Measurements from ENCODE around the gene SPEM2. TPM values are rescaled to one million over a fixed set of nuclear protein-coding genes. Genes with fewer than 3 reads are reported as not detected.

The SPEM2 gene
- total RNA-seq, 1 experiment from 2014 or later: not detected

DNA sequence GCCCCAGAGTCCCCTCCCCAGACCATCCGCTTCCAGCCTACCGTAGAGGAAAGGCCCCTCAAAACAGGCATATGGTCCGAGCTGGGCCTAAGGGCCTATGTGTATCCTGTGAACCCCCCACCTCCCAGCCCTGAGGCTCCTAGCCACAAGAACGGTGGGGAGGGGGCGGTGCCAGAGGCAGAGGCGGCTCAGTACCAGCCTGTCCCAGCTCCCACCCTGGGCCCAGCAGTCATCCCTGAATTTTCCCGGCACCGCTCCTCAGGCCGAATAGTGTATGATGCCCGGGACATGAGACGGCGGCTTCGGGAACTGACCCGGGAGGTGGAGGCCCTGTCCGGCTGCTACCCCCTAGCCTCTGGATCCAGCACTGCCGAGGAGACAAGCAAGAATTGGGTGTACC lies 4.2 kb upstream of the SPEM2 start:
- Histone ChIP-seq H4K91ac (ENCODE audit: insufficient read length, low read depth, low read length) (no peak overlapping the region), H2BK120ac (ENCODE audit: low read depth, low read length, poor library complexity, severe bottlenecking) (no peak overlapping the region), H4K5ac (ENCODE audit: insufficient read length, low read depth, low read length) (no peak overlapping the region), H3K23ac (ENCODE audit: insufficient read length, low read depth, low read length) (no peak overlapping the region), H3K23me2 (ENCODE audit: insufficient read length, low read depth, low read length, poor library complexity, severe bottlenecking) (no peaks in the 10 kb centered on the region), H2AK5ac (ENCODE audit: insufficient read length, low read length) (no peak overlapping the region), H3K9me3 (ENCODE audit: control insufficient read depth, low read depth, low read length) (no peaks in the 10 kb centered on the region), H3K14ac (ENCODE audit: insufficient read depth, low read length) (no peak overlapping the region), H4K20me1 (ENCODE audit: control insufficient read depth, insufficient read depth, insufficient read length) (no peaks in the 10 kb centered on the region), H4K8ac (replicated peaks; ENCODE audit: insufficient read length, low read depth, low read length) (no peak overlapping the region), H2BK5ac (ENCODE audit: insufficient read length, low read length) (no peak overlapping the region), H3K27me3 (ENCODE audit: insufficient read depth, low read length) (no peaks in the 10 kb centered on the region), H2AFZ (ENCODE audit: low read length) (no peak overlapping the region), H3K4me1 (ENCODE audit: insufficient read depth, low read length) (no peaks in the 10 kb centered on the region), H3T11ph (ENCODE audit: low read length) (no peak overlapping the region), H2BK12ac (ENCODE audit: insufficient read length, low read depth, low read length) (no peak overlapping the region), H3K79me2 (ENCODE audit: insufficient read depth, low read length) (no peaks in the 10 kb centered on the region), H2BK15ac (ENCODE audit: low read depth, low read length) (no peak overlapping the region), H3K27ac (ENCODE audit: insufficient read length, low read depth, low read length) (no peak overlapping the region), H3K56ac (ENCODE audit: insufficient read length, low read depth, low read length) (no peak overlapping the region), H2BK20ac (ENCODE audit: low read depth, low read length, poor library complexity, severe bottlenecking) (no peak overlapping the region), H3K9ac (ENCODE audit: extremely low read depth, insufficient read length, low read length) (no peak overlapping the region), H3K18ac (ENCODE audit: insufficient read length, low read depth, low read length) (no peak overlapping the region), H3K4me2 (ENCODE audit: insufficient read depth, insufficient read length, low read length) (no peak overlapping the region), H3K4ac (ENCODE audit: low read depth, low read length) (no peak overlapping the region), H3K79me1 (ENCODE audit: insufficient read depth, low read depth, low read length, poor library complexity, severe bottlenecking) (no peaks in the 10 kb centered on the region)
- TF ChIP-seq, protein P1, sequence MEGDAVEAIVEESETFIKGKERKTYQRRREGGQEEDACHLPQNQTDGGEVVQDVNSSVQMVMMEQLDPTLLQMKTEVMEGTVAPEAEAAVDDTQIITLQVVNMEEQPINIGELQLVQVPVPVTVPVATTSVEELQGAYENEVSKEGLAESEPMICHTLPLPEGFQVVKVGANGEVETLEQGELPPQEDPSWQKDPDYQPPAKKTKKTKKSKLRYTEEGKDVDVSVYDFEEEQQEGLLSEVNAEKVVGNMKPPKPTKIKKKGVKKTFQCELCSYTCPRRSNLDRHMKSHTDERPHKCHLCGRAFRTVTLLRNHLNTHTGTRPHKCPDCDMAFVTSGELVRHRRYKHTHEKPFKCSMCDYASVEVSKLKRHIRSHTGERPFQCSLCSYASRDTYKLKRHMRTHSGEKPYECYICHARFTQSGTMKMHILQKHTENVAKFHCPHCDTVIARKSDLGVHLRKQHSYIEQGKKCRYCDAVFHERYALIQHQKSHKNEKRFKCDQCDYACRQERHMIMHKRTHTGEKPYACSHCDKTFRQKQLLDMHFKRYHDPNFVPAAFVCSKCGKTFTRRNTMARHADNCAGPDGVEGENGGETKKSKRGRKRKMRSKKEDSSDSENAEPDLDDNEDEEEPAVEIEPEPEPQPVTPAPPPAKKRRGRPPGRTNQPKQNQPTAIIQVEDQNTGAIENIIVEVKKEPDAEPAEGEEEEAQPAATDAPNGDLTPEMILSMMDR (conservative IDR thresholded peaks at IDR 0.05): no peak
- Mint-ChIP-seq H3K27ac (no peak overlapping the region), H3K4me1 (peaks cover 9 to 26% of the 10 kb centered on the region in 2 experiments), H3K27me3 (ENCODE audit: low read depth) (no peaks in the 10 kb centered on the region; the same call in 1 of the 2 replicates), H3K4me3 (no peak overlapping the region; a peak in 1 of 5 replicates), H3K36me3 (ENCODE audit: insufficient read depth in 1 of 3, low read depth in 3 of 3) (peaks cover 6 to 17% (median 13%) of the 10 kb centered on the region in 3 experiments; a peak in 6 of 7 replicates), H3K9me3 (no peaks in the 10 kb centered on the region; a peak in 1 of 5 replicates)
- no peak for DNase-seq
- WGBS (ENCODE audit: extremely low coverage, insufficient read length, low lambda C conversion rate): no CpG with 5 or more reads among the region's 16 CpGs
